KBM-7 (cell line): ENCODE results near the gene GRIK2.

Experiments used
- DNase-seq: peaks from one replicate; pipeline ENCODE4 v3.0.0-alpha.2; 2015
- in situ Hi-C: fragments of 300-500 bp; cut with MboI; formaldehyde crosslinking; loops from 2 replicates; pipeline ENCODE4 v1.14.3; 2020; ENCODE audit warnings: low sequenced_read_pairs, low pct_unique_long_range_greater_than_20kb, mixed read lengths

Gene GRIK2

GRCh38 chr6:101733899-101734298 is 340.4 kb downstream of the GRIK2 start:
- in situ Hi-C loops = no loop called here
- DNase-seq = no peak

- in situ Hi-C loops = no loop called here
- DNase-seq = no peak
These were observed 345.0 kb downstream of the GRIK2 start for GRCh38 chr6:101738481-101738880.

GRCh38 chr6:101740631-101741030 is 347.1 kb downstream of the GRIK2 start:
- DNase-seq = no peak
- in situ Hi-C loops = no loop called here

GRCh38 chr6:101741474-101742171 is 348.1 kb downstream of the GRIK2 start:
- in situ Hi-C loops = no loop called here

GRCh38 chr6:101747160-101747559 is 353.7 kb downstream of the GRIK2 start:
- in situ Hi-C loops = no loop called here
- no peak for DNase-seq

More at GRCh38 chr6:101741474-101742171, 348.1 kb downstream of the GRIK2 start:
- DNase-seq = no peak

- in situ Hi-C loops = no loop called here
- no peak for DNase-seq
These were observed 354.2 kb downstream of the GRIK2 start for GRCh38 chr6:101747716-101748115.

GRCh38 chr6:101755931-101756330 is 362.4 kb downstream of the GRIK2 start:
- in situ Hi-C loops = no loop called here
- no peak for DNase-seq

- in situ Hi-C loops = no loop called here
- DNase-seq = no peak
These were observed 364.9 kb downstream of the GRIK2 start for GRCh38 chr6:101758368-101758767.

GRCh38 chr6:101760843-101761621 is 367.5 kb downstream of the GRIK2 start:
- in situ Hi-C loops = no loop called here
- DNase-seq = peak; percentile 7

GRCh38 chr6:101762851-101763250 is 369.3 kb downstream of the GRIK2 start:
- in situ Hi-C loops = no loop called here

GRCh38 chr6:101765281-101765680 is 371.8 kb downstream of the GRIK2 start:
- no peak for DNase-seq
- in situ Hi-C loops = no loop called here

More at GRCh38 chr6:101762851-101763250, 369.3 kb downstream of the GRIK2 start:
- DNase-seq = no peak

- no peak for DNase-seq
- in situ Hi-C loops = no loop called here
These were observed 376.6 kb downstream of the GRIK2 start for GRCh38 chr6:101770116-101770515.

GRCh38 chr6:101776919-101777350 is 383.4 kb downstream of the GRIK2 start:
- in situ Hi-C loops = no loop called here
- DNase-seq = no peak

GRCh38 chr6:101777646-101778045 is 384.1 kb downstream of the GRIK2 start:
- DNase-seq = no peak
- in situ Hi-C loops = no loop called here

- no peak for DNase-seq
- in situ Hi-C loops = no loop called here
These were observed 385.7 kb downstream of the GRIK2 start for GRCh38 chr6:101779051-101779844.

- DNase-seq = no peak
- in situ Hi-C loops = no loop called here
These were observed 389.8 kb downstream of the GRIK2 start for GRCh38 chr6:101783287-101783686.

GRCh38 chr6:101784094-101784493 is 390.6 kb downstream of the GRIK2 start:
- in situ Hi-C loops = no loop called here
- DNase-seq = no peak

GRCh38 chr6:101799531-101799930 is 406.0 kb downstream of the GRIK2 start:
- no peak for DNase-seq
- in situ Hi-C loops = no loop called here

- no peak for DNase-seq
- in situ Hi-C loops = no loop called here
These were observed 407.1 kb downstream of the GRIK2 start for GRCh38 chr6:101800598-101800997.

- in situ Hi-C loops = no loop called here
- DNase-seq = no peak
These were observed 409.6 kb downstream of the GRIK2 start for GRCh38 chr6:101803136-101803535.
